Inflammatory macrophage treated with lipopolysaccharide for 4 hours (primary cell): ENCODE measurements around the gene NPRL2.
A peak's percentile ranks its signal among the peaks of the same experiment; 100 is the strongest.

ENCODE experiments used
- DNase-seq: peaks from one replicate; pipeline ENCODE4 v3.0.0-alpha.2; 2020

The NPRL2 gene

DNA sequence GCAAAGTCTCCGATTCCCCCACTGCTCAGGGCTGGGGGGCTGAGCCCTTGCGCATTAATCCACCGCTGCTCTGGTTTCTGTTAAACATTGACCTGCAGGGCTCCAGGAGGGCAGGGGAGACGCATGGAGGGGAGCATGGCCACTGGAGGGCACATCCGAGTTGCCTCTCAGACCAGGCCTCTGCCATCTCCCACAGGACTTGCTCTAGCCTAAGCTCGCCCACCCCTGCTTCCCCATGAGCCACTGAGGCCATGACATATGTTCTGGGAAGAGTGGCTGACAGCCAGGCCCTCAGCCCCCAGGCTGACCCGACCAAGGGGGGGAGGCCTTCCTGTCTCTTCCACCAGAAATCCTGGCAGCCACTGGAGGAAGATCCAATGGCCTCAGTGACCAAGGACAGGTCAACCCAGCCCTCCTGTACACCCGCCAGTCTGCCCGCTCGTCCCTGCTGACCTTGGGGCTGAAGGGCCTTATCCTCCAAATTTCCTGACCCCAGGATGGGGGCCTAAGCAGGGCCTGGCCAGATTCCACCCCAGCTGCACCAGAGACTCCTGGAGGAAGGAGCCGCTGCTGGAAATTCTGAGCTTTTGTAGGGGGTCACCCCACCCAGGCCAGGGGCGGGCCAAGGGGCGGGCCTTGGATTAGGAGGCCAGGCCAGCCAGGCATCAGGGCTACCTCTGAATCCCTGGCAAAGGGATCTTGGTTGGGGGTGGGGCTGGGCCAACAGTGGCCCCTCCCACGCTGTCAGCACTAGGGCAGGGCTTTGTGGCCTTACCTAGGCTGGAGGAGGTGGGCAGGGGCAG, 47.4 kb downstream of the NPRL2 start, which contains the start of gene HYAL1:
HYAL1 (minus strand) TSS at position 562 of the 803 bp plus-strand sequence. CDS start 618 bp downstream, outside the sequence.
- no peak for DNase-seq

DNA sequence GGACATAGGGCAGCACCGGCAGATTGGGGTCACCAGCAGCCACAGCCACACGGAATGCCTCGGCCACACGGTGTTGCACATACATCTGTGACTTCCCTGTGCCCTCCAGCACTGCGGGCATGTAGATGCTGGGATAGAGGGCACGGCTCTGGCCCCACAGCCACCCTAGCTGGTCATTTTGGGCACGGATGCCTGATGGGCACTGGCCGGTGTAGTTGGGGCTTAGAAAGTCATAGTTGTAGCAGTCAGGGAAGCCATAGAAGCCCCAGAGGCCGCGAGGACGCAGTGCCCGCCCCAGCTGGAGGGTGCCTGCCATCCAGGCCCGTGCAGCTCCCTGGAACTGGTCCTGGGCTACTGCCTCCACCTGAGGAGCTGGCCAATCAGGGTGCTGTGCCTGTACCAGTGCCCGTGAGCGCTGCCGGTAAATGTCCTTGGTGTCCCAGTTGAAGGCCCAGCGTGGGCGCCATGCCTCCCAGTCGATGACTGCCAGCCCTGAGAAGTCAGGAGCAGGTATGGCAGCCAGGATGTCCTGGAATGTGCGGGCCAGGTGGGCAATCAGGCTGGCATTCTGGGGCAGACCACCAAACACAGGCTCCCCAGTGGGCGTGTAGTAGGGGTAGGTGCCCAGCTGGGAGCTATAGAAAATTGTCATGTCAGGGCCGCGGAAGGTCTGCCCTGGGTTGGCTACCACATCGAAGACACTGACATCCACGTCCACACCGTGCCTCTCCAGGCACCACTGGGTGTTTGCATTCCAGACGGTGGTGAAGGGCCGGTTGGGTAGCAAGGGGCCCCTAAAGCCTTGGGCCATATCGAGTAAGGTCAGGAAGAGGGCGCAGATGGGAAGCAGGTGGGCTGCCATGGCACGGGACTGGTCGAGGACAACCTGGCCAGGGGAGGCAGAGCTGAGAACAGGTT, 48.2 kb downstream of the NPRL2 start:
- no peak for DNase-seq

DNA sequence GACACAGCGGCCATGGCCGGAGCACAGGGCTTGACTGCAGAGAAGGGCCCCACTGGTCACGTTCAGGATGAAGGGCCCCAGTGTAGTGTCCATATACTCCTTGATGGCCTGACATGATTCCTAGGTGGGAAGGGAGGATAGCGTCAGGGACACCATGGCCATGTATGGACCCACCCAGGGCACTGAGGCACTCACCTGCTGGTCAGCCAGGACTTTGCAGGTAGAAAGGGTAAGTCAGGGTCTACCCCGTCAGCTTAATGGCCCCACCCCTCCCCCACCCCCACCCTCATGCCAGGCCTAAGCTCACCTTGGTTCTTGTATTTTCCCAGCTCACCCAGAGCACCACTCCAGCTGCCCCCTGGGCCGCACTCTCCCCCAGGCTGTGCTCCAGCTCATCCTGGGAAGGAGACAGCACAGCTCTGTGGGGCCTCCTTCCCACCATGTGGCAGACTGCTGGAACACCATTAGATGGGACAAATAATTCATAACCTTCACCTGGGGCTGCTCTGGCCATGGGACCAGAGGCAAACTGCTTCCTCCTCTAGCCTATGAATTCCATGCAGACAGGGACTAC, 49.8 kb downstream of the NPRL2 start:
- DNase-seq: no peak

DNA sequence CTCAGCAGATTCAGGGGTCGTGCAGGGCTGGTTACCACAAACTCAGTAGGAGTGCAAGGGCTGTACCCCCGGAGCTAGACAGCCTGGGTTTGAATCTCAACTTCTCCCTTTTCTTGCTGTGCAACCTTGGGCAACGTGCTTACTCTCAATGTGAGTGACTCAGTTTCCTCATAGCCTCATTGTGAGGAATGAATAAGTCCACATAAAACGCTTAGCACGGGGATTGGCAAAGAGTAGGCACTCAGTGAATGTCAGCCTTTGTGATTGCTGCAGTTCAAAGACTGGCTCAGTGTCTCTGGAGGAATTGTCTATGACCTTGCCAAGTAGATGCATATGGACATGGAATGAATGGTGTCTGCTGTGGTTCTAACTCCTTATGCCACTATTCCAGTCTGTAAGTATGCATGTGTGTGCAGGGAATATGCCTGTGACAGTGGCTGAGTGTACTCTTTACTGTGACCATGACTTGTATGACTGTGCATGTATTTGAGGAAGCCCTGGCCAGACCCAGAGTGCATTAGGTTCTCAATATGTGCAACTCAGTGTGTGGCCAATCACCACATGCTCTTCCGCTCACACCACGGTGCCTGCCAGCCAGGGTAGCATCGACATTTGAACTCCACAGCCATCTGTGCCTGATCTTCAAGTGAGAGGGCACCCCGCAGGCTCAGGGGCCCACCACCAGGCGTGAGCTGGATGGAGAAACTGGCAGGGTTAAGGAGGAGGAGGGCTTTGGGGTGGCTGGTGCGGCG, 50.5 kb downstream of the NPRL2 start:
- peak; percentile 86 for DNase-seq

DNA sequence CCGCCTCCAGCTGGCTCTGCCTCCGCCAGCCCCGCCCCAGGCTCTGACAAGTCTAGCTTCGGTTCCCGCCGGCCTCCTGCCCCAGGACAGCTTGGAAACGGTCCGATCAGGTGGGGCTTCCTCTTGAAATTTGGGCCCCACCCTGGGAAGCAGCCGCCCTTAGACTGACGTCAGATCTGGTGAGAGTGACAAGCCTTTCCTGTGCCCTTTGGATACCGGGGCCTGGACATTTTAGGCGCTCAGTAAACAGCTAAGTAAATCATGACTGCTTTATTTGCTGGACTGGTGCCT, 51.0 kb downstream of the NPRL2 start:
- no peak for DNase-seq

DNA sequence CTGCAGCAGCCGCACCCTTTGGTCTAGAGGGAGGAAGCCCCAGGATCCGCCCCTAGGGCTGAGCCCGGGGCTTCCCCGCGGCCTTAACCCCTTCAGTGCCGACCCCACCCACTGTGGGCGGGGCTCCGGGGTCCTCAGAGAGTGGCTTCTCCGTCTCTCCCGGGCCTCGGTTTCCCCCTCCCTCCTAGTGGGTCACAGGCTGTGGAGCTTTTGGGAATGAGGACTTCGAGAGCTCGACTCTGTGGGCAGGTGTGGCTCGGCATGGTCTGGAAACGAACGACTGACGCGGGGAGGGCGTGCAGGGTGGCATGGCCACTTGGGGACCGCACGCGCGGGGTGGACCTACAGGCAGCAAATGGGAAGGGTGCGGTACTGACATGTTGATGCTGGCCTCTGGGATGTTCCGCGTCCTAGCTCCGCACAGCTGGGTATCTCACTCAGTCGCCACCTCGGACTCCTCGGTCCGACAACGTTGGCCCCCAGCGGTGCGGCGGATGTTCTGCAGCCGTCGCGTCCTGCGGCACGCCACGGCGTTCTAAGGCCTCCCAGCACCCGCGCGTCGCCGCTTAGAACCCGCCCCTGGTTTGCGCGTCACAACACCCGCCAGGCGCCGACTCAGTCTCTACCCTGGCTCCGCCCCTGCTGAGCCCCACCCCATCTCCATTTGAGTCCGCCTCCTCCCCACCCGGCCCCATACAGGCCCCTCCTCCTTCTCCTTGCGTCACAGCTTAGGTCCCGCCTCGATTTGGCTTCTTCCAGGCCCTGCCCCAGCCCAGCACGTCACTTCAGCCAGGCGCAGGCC, 51.5 kb downstream of the NPRL2 start, which contains the start of the genes HYAL3 and NAA80:
HYAL3 (minus strand) TSS at position 570 of the 802 bp plus-strand sequence. CDS start 3,803 bp downstream, outside the sequence.
NAA80 (minus strand) TSS at position 570 of the 802 bp plus-strand sequence. CDS start 1,942 bp downstream, outside the sequence.
- peak; percentile 100 for DNase-seq

DNA sequence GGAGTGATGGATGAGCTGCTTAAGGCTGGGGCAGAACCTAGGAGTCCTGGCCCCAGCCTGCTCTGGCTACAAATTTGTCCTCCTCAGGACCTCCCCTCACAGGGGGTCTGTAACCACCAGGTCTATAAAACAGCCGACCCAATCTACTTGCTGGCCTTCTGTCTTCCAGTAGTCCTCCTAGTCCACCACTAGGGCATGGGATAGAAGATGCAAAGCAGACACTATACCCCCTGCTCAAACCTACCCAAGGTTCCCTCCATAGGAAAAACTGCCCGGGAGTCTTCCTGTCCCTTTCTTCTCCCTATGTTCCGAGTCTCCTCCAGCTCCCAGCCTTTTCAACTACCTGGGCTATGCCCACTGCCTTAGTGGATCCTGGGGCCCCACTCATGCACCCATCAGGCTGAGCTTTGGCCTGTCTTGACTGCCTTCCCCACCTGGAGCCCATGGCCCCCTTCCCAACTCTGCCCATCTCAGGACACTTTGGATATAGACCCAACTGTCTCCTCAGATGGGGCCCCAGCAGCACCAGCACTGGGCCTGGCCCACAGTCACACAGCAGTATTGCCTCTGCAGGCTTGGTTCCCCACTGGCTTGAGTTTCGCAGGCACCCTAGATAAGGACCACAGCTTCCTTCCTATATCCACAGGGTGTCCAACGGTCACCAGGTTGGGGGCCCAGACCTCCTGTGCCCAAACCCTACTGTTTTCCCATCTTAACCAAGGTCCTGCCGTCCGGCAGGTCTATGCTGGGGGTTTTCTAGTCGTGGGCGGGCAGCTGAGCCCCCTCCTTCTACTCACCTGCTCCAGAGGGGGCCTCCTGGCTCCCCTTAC, 52.5 kb downstream of the NPRL2 start:
- DNase-seq: peak; percentile 21

DNA sequence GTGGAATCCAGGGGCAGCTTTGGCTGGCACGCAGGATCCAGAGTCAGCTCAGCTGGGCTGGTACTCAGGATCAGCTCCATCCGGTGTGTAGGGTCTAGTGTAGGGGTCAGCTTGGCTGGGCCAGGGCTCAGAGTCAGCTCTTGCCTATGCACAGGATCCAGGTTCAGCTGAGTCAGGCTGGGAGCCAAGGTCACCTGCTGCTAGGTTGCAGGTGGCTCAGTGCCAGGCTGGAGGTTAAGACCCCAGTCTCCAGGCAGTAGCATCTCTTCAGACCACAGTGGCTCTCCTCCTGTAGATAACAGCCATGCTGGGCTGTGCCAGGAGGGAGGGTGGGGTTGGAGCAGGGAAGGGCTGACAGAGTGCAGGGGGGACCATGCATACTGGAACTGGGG, 53.2 kb downstream of the NPRL2 start:
- no peak for DNase-seq
